NCI-H187 (cell line): ENCODE measurements around the gene MPND.

Experiments used
- DNase-seq, 2 experiments: peaks; one replicate each; lab custom pipeline; 2025; lab: John Stamatoyannopoulos, UW

MPND gene

GRCh38 chr19:4379383-4380253 lies 36.3 kb downstream of the MPND start:
- DNase-seq, result no peak

GRCh38 chr19:4380254-4380727 lies 36.9 kb downstream of the MPND start:
- no peak for DNase-seq

GRCh38 chr19:4385291-4386040 lies 42.1 kb downstream of the MPND start:
- DNase-seq, result no peak

- no peak for DNase-seq
Observed at GRCh38 chr19:4386041-4386782, 42.9 kb downstream of the MPND start.

- DNase-seq, result no peak
Observed at GRCh38 chr19:4388337-4389063, 45.1 kb downstream of the MPND start.

GRCh38 chr19:4389064-4389375 lies 45.7 kb downstream of the MPND start:
- DNase-seq, result no peak

- no peak for DNase-seq
Observed at GRCh38 chr19:4389511-4390016, 46.2 kb downstream of the MPND start.

- no peak for DNase-seq
Observed at GRCh38 chr19:4390017-4390566, 46.7 kb downstream of the MPND start.

- no peak for DNase-seq
Observed at GRCh38 chr19:4390567-4391305, 47.4 kb downstream of the MPND start.

- no peak for DNase-seq
Observed at GRCh38 chr19:4391306-4391693, 47.9 kb downstream of the MPND start.

- DNase-seq, result no peak
Observed at GRCh38 chr19:4391701-4392483, 48.5 kb downstream of the MPND start.

GRCh38 chr19:4393947-4394590 lies 50.7 kb downstream of the MPND start:
- no peak for DNase-seq

GRCh38 chr19:4396949-4397783 lies 53.8 kb downstream of the MPND start:
- no peak for DNase-seq

- DNase-seq, result no peak
Observed at GRCh38 chr19:4399812-4400134, 56.4 kb downstream of the MPND start.

GRCh38 chr19:4400135-4400936 lies 57.0 kb downstream of the MPND start, which contains the start of gene SH3GL1:
Gene SH3GL1 (minus strand): TSS chr19:4400547. CDS start chr19:4400368, 179 bp downstream.
- DNase-seq, result peak; percentile 86 to 97

- DNase-seq, result no peak
Observed at GRCh38 chr19:4401769-4402170, 58.4 kb downstream of the MPND start.

- DNase-seq, result peak; percentile 96 to 100
Observed at GRCh38 chr19:4402171-4403004, 59.0 kb downstream of the MPND start, which contains the start of gene CHAF1A. Gene CHAF1A (plus strand): TSS chr19:4402640. CDS start chr19:4402763, 123 bp downstream.
